ENCODE data around the gene APOA5. TPM values are rescaled to one million over a fixed set of nuclear protein-coding genes. Genes with fewer than 3 reads are reported as not detected.

The APOA5 gene
- total and polyA plus RNA-seq, 2 of the 13 experiments (the other 11 are each of a cell fraction or from before 2014, with no cell fraction given): 44.0 to 49.1 TPM

DNA sequence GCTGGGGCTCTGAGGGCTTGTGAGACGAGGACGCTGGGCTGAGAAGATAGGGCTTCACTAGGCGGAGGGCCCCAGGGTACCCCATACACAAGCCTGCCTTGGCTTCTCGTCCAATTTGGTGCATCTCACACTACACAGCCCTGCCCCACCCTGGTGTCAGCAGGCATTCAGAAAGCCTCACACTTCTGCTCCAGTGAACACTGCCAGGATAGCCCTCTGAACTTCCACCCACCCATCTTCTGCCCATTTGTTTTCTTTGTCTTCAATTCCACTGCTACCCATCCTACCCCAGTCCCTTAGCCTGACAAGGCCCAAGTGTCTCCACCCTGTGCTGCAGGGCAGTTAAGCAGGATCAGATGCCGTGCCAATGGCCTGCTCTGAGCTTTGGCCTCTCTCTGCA is 17.0 kb downstream of the APOA5 start (continued):
- TF ChIP-seq ZNF382 (CRISPR knock-in tag; IDR thresholded peaks at IDR 0.05; ENCODE audit: borderline replicate concordance) (no peak), ZNF331 (CRISPR knock-in tag; IDR thresholded peaks at IDR 0.05) (no peak), ZNF773 (CRISPR knock-in tag; IDR thresholded peaks at IDR 0.05; ENCODE audit: borderline replicate concordance) (no peak), HOXA3 (CRISPR knock-in tag; IDR thresholded peaks at IDR 0.05) (no peak), HMG20A (CRISPR knock-in tag; IDR thresholded peaks at IDR 0.05; ENCODE audit: borderline replicate concordance) (no peak), ZC3H4 (CRISPR knock-in tag; IDR thresholded peaks at IDR 0.05; ENCODE audit: borderline replicate concordance) (no peak), AGO2 (optimal IDR thresholded peaks at IDR 0.05; ENCODE audit: low read depth, low read length) (peak; percentile 28)
- TF ChIP-seq, protein P1, sequence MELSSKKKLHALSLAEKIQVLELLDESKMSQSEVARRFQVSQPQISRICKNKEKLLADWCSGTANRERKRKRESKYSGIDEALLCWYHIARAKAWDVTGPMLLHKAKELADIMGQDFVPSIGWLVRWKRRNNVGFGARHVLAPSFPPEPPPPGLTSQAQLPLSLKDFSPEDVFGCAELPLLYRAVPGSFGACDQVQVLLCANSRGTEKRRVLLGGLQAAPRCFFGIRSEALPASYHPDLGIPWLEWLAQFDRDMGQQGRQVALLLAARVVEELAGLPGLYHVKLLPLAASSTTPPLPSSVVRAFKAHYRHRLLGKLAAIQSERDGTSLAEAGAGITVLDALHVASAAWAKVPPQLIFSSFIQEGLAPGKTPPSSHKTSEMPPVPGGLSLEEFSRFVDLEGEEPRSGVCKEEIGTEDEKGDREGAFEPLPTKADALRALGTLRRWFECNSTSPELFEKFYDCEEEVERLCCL (CRISPR knock-in tag; IDR thresholded peaks at IDR 0.05; ENCODE audit: borderline replicate concordance): no peak

- no peak for FAIRE-seq
- TF ChIP-seq TCF7L2 (IDR thresholded peaks at IDR 0.05; ENCODE audit: low read depth, low read length) (no peak), KMT2A (CRISPR knock-in tag; IDR thresholded peaks at IDR 0.05) (peak; percentile 11; the same call in 1 of the 2 replicates), ZNF337 (CRISPR knock-in tag; IDR thresholded peaks at IDR 0.05; ENCODE audit: borderline replicate concordance, low read depth) (0 out of 2 replicates have a peak, but pooled peaks have one; percentile 7), CEBPG (CRISPR knock-in tag; IDR thresholded peaks at IDR 0.05) (0 out of 2 replicates have a peak, but pooled peaks have one; percentile 19), ZNF761 (CRISPR knock-in tag; conservative IDR thresholded peaks at IDR 0.05) (0 out of 2 replicates have a peak, but pooled peaks have one; percentile 17), ZNF260 (CRISPR knock-in tag; IDR thresholded peaks at IDR 0.05; ENCODE audit: borderline replicate concordance, low read depth) (no peak), ZBTB34 (CRISPR knock-in tag; IDR thresholded peaks at IDR 0.05) (0 out of 2 replicates have a peak, but pooled peaks have one; percentile 11), TCF12 (IDR thresholded peaks at IDR 0.05) (no peak), TCF12 (CRISPR knock-in tag; IDR thresholded peaks at IDR 0.05) (no peak), KDM1A (CRISPR knock-in tag; IDR thresholded peaks at IDR 0.05) (0 out of 2 replicates have a peak, but pooled peaks have one; percentile 2)
- TF ChIP-seq, protein P2, sequence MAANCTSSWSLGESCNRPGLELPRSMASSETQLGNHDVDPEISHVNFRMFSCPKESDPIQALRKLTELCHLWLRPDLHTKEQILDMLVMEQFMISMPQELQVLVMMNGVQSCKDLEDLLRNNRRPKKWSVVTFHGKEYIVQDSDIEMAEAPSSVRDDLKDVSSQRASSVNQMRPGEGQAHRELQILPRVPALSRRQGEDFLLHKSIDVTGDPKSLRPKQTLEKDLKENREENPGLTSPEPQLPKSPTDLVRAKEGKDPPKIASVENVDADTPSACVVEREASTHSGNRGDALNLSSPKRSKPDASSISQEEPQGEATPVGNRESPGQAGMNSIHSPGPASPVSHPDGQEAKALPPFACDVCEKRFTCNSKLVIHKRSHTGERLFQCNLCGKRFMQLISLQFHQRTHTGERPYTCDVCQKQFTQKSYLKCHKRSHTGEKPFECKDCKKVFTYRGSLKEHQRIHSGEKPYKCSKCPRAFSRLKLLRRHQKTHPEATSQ (CRISPR knock-in tag; IDR thresholded peaks at IDR 0.05; ENCODE audit: borderline replicate concordance): peak; percentile 15; the same call in 1 of the 2 replicates
Measured at GRCh38 chr11:116773203-116774097, 18.2 kb downstream of the APOA5 start.

More at GRCh38 chr11:116773203-116774097, 18.2 kb downstream of the APOA5 start:
- TSS peak; percentile 94 for BruUV-seq (replicated peaks)
- 3% methylated on average over 25 of the region's 25 CpGs for WGBS (ENCODE audit: low lambda C conversion rate)
- peaks cover 47% of the 10 kb centered on the region for H3K4me1 ChIP-seq (ENCODE audit: insufficient read depth, low read length)
- peak overlapping the region; percentile 76 for H2AFZ ChIP-seq (ENCODE audit: low read length)
- intact Hi-C loops (cut with micrococcal nuclease; ENCODE audit: unreplicated experiment): no loop called here
- H3K36me3 ChIP-seq (replicated peaks in 1 of 2; ENCODE audit: control insufficient read depth in 1 of 2, insufficient read depth in 2 of 2, low read length in 2 of 2): peaks cover 8 to 20% of the 10 kb centered on the region in 2 experiments
- H3K27ac ChIP-seq (ENCODE audit: extremely low read length, insufficient read depth, low read length): peak overlapping the region; percentile 75
- H3K9me3 ChIP-seq (ENCODE audit: low read length): no peaks in the 10 kb centered on the region
- POLR2A ChIA-PET: interaction anchor here (0.9 to 8.4 kb wide), 10 partner anchors 15 to 405 kb away, joined by 3 to 78 read pairs (median 4); partner anchors contain the start of genes APOA1, APOA5, APOC3 and PAFAH1B2
- DNase-seq (ENCODE audit: low spot score) (no peak), ATAC-seq (no peak)
- peak overlapping the region; percentile 63 to 92 (median 89) for H3K4me3 ChIP-seq (replicated peaks in 1 of 3; ENCODE audit: insufficient read depth in 1 of 3, low read depth in 2 of 3, low read length in 3 of 3)
- peak overlapping the region; percentile 72 for H3K9ac ChIP-seq (ENCODE audit: insufficient read depth, low read depth, low read length)
- CTCF ChIA-PET (ENCODE audit: low intra/inter-chr PET ratio, low total read pairs): no interaction called here
- H3K4me2 ChIP-seq (ENCODE audit: low read depth, low read length): peak overlapping the region; percentile 97
- in situ Hi-C loops (cut with HindIII; ENCODE audit: extremely low pct_ligation_motif_present, low pct_unique_long_range_greater_than_20kb): no loop called here
- no peaks in the 10 kb centered on the region for H3K27me3 ChIP-seq (ENCODE audit: control insufficient read depth in 1 of 2, insufficient read depth in 2 of 2, low read length in 2 of 2)
- H3K79me2 ChIP-seq (ENCODE audit: insufficient read depth, low read length): peaks cover 25% of the 10 kb centered on the region
- no peaks in the 10 kb centered on the region; the same call in 1 of the 2 replicates for H4K20me1 ChIP-seq (ENCODE audit: insufficient read depth, low read length)

All from HepG2 (cell line).